ENCODE measurements around the gene SPIB. TPM values are rescaled to one million over a fixed set of nuclear protein-coding genes. Genes with fewer than 3 reads are reported as not detected.

Gene SPIB
- total and polyA plus RNA-seq, 2 of the 4 experiments (the other 2 are of a cell fraction) = not detected

GRCh38 chr19:50437862-50438449 lies 19.2 kb downstream of the SPIB start:
- no peak overlapping the region for H3K56ac ChIP-seq (ENCODE audit: extremely low read depth, insufficient read depth, low read length)
- H3K9me3 ChIP-seq (ENCODE audit: control insufficient read depth, insufficient read depth, low read length) = no peaks in the 10 kb centered on the region
- CTCF ChIA-PET = no interaction called here
- H3K79me1 ChIP-seq (ENCODE audit: low read depth in 1 of 2, low read length in 2 of 2) = no peaks in the 10 kb centered on the region
- peaks cover 14% of the 10 kb centered on the region for H3K27me3 ChIP-seq (ENCODE audit: control insufficient read depth, insufficient read depth, low read length)
- no peak overlapping the region for H3K4me3 ChIP-seq (ENCODE audit: insufficient read depth, low read depth, low read length)
- H4K8ac ChIP-seq (ENCODE audit: low read depth in 2 of 2, low read length in 2 of 2) = no peak overlapping the region
- no peak overlapping the region for H2BK5ac ChIP-seq (ENCODE audit: low read depth, low read length, poor library complexity, severe bottlenecking)
- DNase-seq (no peak), ATAC-seq (ENCODE audit: low read depth) (no peak)
- no peak overlapping the region for H3K4ac ChIP-seq (ENCODE audit: low read depth, low read length)
- H3K14ac ChIP-seq (replicated peaks; ENCODE audit: low read depth, low read length) = no peak overlapping the region
- no peak overlapping the region for H2BK20ac ChIP-seq (ENCODE audit: low read depth, low read length)
- H3K4me1 ChIP-seq (ENCODE audit: control insufficient read depth, insufficient read depth, low read length) = no peaks in the 10 kb centered on the region
- no peak overlapping the region for H3K4me2 ChIP-seq (ENCODE audit: low read depth, low read length)
- BruUV-seq (replicated peaks) = no TSS peak
- TF ChIP-seq MXI1 (IDR thresholded peaks at IDR 0.05; ENCODE audit: borderline replicate concordance, low read depth, low read length) (no peak), RAD21 (IDR thresholded peaks at IDR 0.05; ENCODE audit: low read length) (no peak), CHD1 (IDR thresholded peaks at IDR 0.05; ENCODE audit: low read depth, low read length) (no peak), MAZ (IDR thresholded peaks at IDR 0.05; ENCODE audit: borderline replicate concordance, low read depth, low read length) (no peak), RCOR1 (IDR thresholded peaks at IDR 0.05; ENCODE audit: insufficient replicate concordance, low read length) (no peak), CTCF (conservative IDR thresholded peaks at IDR 0.05; ENCODE audit: low read depth, low read length) (no peak), CEBPB (IDR thresholded peaks at IDR 0.05; ENCODE audit: low read depth, low read length) (no peak), MAFK (IDR thresholded peaks at IDR 0.05; ENCODE audit: low read depth, low read length) (no peak), BHLHE40 (IDR thresholded peaks at IDR 0.05; ENCODE audit: low read depth, low read length) (no peak), POLR2A (IDR thresholded peaks at IDR 0.05; ENCODE audit: low read depth, low read length) (no peak), NFE2L2 (IDR thresholded peaks at IDR 0.05; ENCODE audit: low read depth, low read length) (no peak), SMC3 (IDR thresholded peaks at IDR 0.05; ENCODE audit: low read depth, low read length) (no peak), RFX5 (IDR thresholded peaks at IDR 0.05; ENCODE audit: low read depth, low read length) (no peak), USF2 (IDR thresholded peaks at IDR 0.05; ENCODE audit: low read depth, low read length) (no peak), FOS (IDR thresholded peaks at IDR 0.05; ENCODE audit: low read depth, low read length) (no peak)
- TF ChIP-seq, protein P1, sequence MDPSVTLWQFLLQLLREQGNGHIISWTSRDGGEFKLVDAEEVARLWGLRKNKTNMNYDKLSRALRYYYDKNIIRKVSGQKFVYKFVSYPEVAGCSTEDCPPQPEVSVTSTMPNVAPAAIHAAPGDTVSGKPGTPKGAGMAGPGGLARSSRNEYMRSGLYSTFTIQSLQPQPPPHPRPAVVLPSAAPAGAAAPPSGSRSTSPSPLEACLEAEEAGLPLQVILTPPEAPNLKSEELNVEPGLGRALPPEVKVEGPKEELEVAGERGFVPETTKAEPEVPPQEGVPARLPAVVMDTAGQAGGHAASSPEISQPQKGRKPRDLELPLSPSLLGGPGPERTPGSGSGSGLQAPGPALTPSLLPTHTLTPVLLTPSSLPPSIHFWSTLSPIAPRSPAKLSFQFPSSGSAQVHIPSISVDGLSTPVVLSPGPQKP (IDR thresholded peaks at IDR 0.05; ENCODE audit: borderline replicate concordance, low read depth, low read length) = no peak
- WGBS, 2 experiments (ENCODE audit: extremely low coverage in 2 of 2, insufficient read length in 1 of 2) = 86 to 100% methylated on average over 1 of the region's 5 CpGs
- H4K5ac ChIP-seq (ENCODE audit: low read depth, low read length) = no peak overlapping the region
- no peaks in the 10 kb centered on the region for H3K9me1 ChIP-seq (ENCODE audit: insufficient read depth, low read length)
- H4K91ac ChIP-seq (ENCODE audit: insufficient read depth, low read depth, low read length) = no peak overlapping the region
- intact Hi-C loops (cut with micrococcal nuclease) = no loop called here
- no peaks in the 10 kb centered on the region for H4K20me1 ChIP-seq (ENCODE audit: insufficient read depth, low read length)
- H3K36me3 ChIP-seq (ENCODE audit: control insufficient read depth, insufficient read depth, low read length) = no peaks in the 10 kb centered on the region
- no peak overlapping the region for H3K27ac ChIP-seq (ENCODE audit: insufficient read depth, low read length)
- H2BK15ac ChIP-seq (ENCODE audit: low read depth, low read length) = no peak overlapping the region
- H2BK120ac ChIP-seq (ENCODE audit: low read depth, low read length) = no peak overlapping the region
- no peak overlapping the region for H2AK5ac ChIP-seq (ENCODE audit: low read depth, low read length)
- in situ Hi-C loops (cut with MboI; ENCODE audit: low sequenced_read_pairs) = no loop called here
- no peak overlapping the region for H3K23ac ChIP-seq (ENCODE audit: low read depth, low read length)
- no peak overlapping the region for H3K9ac ChIP-seq (ENCODE audit: low read depth, low read length)
- dilution Hi-C loops (cut with HindIII; ENCODE audit: low sequenced_read_pairs, unreplicated experiment) = no loop called here
- H2AFZ ChIP-seq (replicated peaks; ENCODE audit: low read length, poor library complexity) = no peak overlapping the region
- POLR2A ChIA-PET (ENCODE audit: unreplicated experiment) = no interaction called here
- no peak overlapping the region for H2AK9ac ChIP-seq (replicated peaks; ENCODE audit: low read depth, low read length, poor library complexity)
- no peak overlapping the region for H3K18ac ChIP-seq (ENCODE audit: low read depth, low read length)
